Panc1 (cell line): Measurements from ENCODE around the gene CLEC14A.

Experiments used
- POLR2AphosphoS5 ChIP-seq: IDR thresholded peaks from 2 replicates; pipeline ENCODE4 v1.6.1; 2012; ENCODE audit warnings: mild to moderate bottlenecking, low read depth, low read length, moderate library complexity
- TF ChIP-seq, protein P1 (sequence below), 2 experiments: IDR thresholded peaks; 2 replicates each; pipeline ENCODE4 v1.6.1; 2011 to 2012; ENCODE audit warnings: low read depth in 2 of 2, control low read depth in 1 of 2, low read length in 1 of 2, mild to moderate bottlenecking in 1 of 2, moderate library complexity in 1 of 2; ENCODE audit not compliant: insufficient read depth in 1 of 2

DNA sequence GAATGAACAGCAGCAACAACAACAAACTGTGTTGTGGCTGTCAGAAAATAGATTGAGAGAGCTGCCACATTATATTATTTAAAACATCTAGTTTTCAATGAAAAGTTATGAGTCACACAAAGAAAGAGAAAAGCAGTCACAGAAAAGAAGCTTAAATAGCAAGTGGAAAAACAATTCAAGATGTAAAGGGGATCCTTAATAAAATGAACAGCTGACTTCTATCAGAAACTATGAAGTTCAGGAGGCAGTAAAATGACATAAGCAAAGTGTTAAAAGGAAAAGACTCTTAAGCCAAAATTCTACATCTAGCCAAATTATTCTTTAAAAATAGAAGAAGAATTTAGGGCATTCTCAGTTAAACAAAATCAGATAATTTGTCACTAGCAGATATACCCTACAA, 5.6 kb downstream of the CLEC14A start:
- TF ChIP-seq POLR2AphosphoS5, result no peak
- TF ChIP-seq, protein P1, sequence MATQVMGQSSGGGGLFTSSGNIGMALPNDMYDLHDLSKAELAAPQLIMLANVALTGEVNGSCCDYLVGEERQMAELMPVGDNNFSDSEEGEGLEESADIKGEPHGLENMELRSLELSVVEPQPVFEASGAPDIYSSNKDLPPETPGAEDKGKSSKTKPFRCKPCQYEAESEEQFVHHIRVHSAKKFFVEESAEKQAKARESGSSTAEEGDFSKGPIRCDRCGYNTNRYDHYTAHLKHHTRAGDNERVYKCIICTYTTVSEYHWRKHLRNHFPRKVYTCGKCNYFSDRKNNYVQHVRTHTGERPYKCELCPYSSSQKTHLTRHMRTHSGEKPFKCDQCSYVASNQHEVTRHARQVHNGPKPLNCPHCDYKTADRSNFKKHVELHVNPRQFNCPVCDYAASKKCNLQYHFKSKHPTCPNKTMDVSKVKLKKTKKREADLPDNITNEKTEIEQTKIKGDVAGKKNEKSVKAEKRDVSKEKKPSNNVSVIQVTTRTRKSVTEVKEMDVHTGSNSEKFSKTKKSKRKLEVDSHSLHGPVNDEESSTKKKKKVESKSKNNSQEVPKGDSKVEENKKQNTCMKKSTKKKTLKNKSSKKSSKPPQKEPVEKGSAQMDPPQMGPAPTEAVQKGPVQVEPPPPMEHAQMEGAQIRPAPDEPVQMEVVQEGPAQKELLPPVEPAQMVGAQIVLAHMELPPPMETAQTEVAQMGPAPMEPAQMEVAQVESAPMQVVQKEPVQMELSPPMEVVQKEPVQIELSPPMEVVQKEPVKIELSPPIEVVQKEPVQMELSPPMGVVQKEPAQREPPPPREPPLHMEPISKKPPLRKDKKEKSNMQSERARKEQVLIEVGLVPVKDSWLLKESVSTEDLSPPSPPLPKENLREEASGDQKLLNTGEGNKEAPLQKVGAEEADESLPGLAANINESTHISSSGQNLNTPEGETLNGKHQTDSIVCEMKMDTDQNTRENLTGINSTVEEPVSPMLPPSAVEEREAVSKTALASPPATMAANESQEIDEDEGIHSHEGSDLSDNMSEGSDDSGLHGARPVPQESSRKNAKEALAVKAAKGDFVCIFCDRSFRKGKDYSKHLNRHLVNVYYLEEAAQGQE (IDR thresholded peaks at IDR 0.05; ENCODE audit: insufficient read depth in 1 of 2, low read depth in 2 of 2, low read length in 1 of 2), result no peak
